ENCODE measurements around the gene HYPK. TPM values are rescaled to one million over a fixed set of nuclear protein-coding genes. Genes with fewer than 3 reads are reported as not detected.
A peak's percentile ranks its signal among the peaks of the same experiment; 100 is the strongest.

Gene HYPK
- total RNA-seq, 1 experiment from 2014 or later, result 20.6 TPM

DNA sequence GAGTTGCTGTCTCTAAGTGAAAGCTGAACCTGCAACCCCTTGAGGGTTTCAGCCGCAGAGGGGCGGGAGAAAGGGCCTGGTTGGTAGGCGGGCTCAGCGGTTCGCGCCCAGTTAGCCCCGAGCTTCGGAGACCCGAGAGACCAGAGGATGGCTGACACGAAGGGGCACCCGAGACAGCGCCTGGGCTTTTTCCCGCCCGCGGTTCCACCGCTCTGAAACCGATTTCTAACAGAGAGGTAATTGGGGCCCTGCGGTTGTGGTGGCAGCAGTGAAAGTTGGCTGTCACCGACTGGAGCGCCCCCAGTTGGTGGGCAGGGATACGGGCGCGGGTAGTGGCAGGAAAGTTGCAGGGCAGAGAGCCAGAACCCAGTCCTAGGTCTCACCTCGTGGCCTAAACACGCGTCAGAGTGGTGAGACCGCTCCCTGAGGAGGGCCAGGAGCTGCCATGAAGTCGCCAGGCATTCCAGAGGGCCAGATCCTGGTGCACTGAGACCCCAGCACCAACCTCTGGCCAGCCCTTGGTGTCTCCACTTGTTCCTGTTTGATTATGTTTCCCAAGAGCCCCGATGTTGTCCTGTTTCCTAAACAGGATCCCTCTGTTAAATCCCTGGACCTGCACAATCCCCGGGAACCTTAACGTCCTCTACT is 23.0 kb upstream of the HYPK start:
- H3K9ac ChIP-seq (ENCODE audit: low read length), result peak overlapping the region; percentile 86
- H2AFZ ChIP-seq (ENCODE audit: low read depth, low read length, poor library complexity, severe bottlenecking), result peak overlapping the region; percentile 83
- no peaks in the 10 kb centered on the region for H3K9me2 ChIP-seq (ENCODE audit: insufficient read depth)
- H4K20me1 ChIP-seq (ENCODE audit: insufficient read depth), result no peaks in the 10 kb centered on the region
- intact Hi-C loops (cut with micrococcal nuclease), result loop anchor here (10.0 kb wide), 1 partner anchor 333 kb away; no protein-coding TSS in a partner anchor
- no peaks in the 10 kb centered on the region for H3K27me3 ChIP-seq (ENCODE audit: insufficient read depth, low read length)
- H3K27ac ChIP-seq (ENCODE audit: low read depth, low read length), result peak overlapping the region; percentile 65
- ChIA-PET RAD21 (ENCODE audit: low non-redundant PET in 1 of 2, low total read pairs in 2 of 2, uncharacterized antibody in 2 of 2, unreplicated experiment in 2 of 2) (no interaction called here), POLR2A (interaction anchor here (0.6 to 2.0 kb wide), 7 partner anchors 8 to 471 kb away, joined by 4 to 8 read pairs (median 5); partner anchors contain the start of genes HYPK, MFAP1, PDIA3 and SERF2), CTCF (interaction anchor here (0.7 to 2.3 kb wide), 13 partner anchors 9 to 447 kb away, joined by 3 to 12 read pairs (median 4); partner anchors contain the start of genes HYPK, PDIA3 and SERINC4)
- H3K9me3 ChIP-seq (ENCODE audit: control insufficient read depth in 1 of 2, insufficient read depth in 1 of 2, low read depth in 1 of 2, low read length in 2 of 2), result no peaks in the 10 kb centered on the region
- no peaks in the 10 kb centered on the region; the same call in 1 of the 2 replicates for H3K79me2 ChIP-seq (ENCODE audit: insufficient read depth, low read length)
- peak overlapping the region; percentile 90 to 98 for H3K4me3 ChIP-seq (replicated peaks in 1 of 2; ENCODE audit: low read depth in 1 of 2, low read length in 2 of 2)
- peak overlapping the region; percentile 99 for H3K4me2 ChIP-seq (ENCODE audit: low read length)
- DNase-seq (ENCODE audit: low read depth, low spot score) (peak; percentile 77), ATAC-seq (peak; percentile 76)
- TF ChIP-seq POLR2AphosphoS5 (IDR thresholded peaks at IDR 0.05; ENCODE audit: low read depth, low read length) (peak; percentile 30; the same call in 1 of the 2 replicates), YY1 (IDR thresholded peaks at IDR 0.05; ENCODE audit: extremely low read depth, insufficient replicate concordance, low read depth, low read length) (peak; percentile 27), ZFX (IDR thresholded peaks at IDR 0.05) (no peak), TCF7L2 (IDR thresholded peaks at IDR 0.05; ENCODE audit: borderline replicate concordance, extremely low read depth, insufficient read depth, insufficient read length) (no peak), CTCF (IDR thresholded peaks at IDR 0.05 in 2 of 3, conservative IDR thresholded peaks at IDR 0.05 in 1 of 3; ENCODE audit: borderline replicate concordance in 1 of 3, insufficient read depth in 1 of 3, low read depth in 2 of 3, low read length in 2 of 3) (peak; percentile 59 to 89 (median 60); a peak in 5 of 6 replicates), SIN3A (IDR thresholded peaks at IDR 0.05; ENCODE audit: low read depth) (peak; percentile 16; the same call in 1 of the 2 replicates), POLR2A (IDR thresholded peaks at IDR 0.05; ENCODE audit: borderline replicate concordance, extremely low read depth, insufficient read depth, insufficient read length) (peak; percentile 7)
- TF ChIP-seq, protein P1, sequence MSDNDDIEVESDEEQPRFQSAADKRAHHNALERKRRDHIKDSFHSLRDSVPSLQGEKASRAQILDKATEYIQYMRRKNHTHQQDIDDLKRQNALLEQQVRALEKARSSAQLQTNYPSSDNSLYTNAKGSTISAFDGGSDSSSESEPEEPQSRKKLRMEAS (IDR thresholded peaks at IDR 0.05), result peak; percentile 83
- H3K4me1 ChIP-seq (ENCODE audit: control insufficient read depth in 1 of 2, insufficient read depth in 2 of 2, low read length in 2 of 2), result peaks cover 9 to 31% of the 10 kb centered on the region in 2 experiments
- H3K36me3 ChIP-seq (ENCODE audit: control insufficient read depth in 1 of 2, insufficient read depth in 2 of 2, low read length in 2 of 2), result peaks cover 11 to 14% of the 10 kb centered on the region in 2 experiments; a peak in 3 of 4 replicates
- BruUV-seq (replicated peaks), result TSS peak; percentile 69

Data from HCT116 (cell line).